ENCODE results near the gene MYBPC3.
"Not testable (repeated sequence)": the region's sequence is repeated elsewhere in the genome, so short reads cannot be mapped to it uniquely, and the experiment has no call there.

MYBPC3 gene

GRCh38 chr11:47336595-47336994, 15.9 kb downstream of the MYBPC3 start:
- DNase-seq: no peak

GRCh38 chr11:47335733-47336132, 16.8 kb downstream of the MYBPC3 start:
- DNase-seq: no peak

GRCh38 chr11:47334699-47335411, 17.6 kb downstream of the MYBPC3 start:
- DNase-seq: not testable (repeated sequence)

- no peak for DNase-seq
Measured at GRCh38 chr11:47333886-47334443, 18.5 kb downstream of the MYBPC3 start.

- no peak for DNase-seq
Measured at GRCh38 chr11:47333526-47333845, 19.0 kb downstream of the MYBPC3 start.

- no peak for DNase-seq
Measured at GRCh38 chr11:47332791-47333525, 19.5 kb downstream of the MYBPC3 start.

- no peak for DNase-seq
Measured at GRCh38 chr11:47332303-47332711, 20.2 kb downstream of the MYBPC3 start.

- no peak for DNase-seq
Measured at GRCh38 chr11:47331454-47332302, 20.8 kb downstream of the MYBPC3 start.

GRCh38 chr11:47329987-47330931, 22.2 kb downstream of the MYBPC3 start:
- DNase-seq: no peak

- DNase-seq: no peak
Measured at GRCh38 chr11:47329431-47329986, 23.0 kb downstream of the MYBPC3 start.

GRCh38 chr11:47328449-47329390, 23.8 kb downstream of the MYBPC3 start:
- DNase-seq: peak; percentile 5

GRCh38 chr11:47327949-47328348, 24.6 kb downstream of the MYBPC3 start:
- DNase-seq: no peak

- DNase-seq: no peak
Measured at GRCh38 chr11:47327025-47327424, 25.5 kb downstream of the MYBPC3 start.

- DNase-seq: no peak
Measured at GRCh38 chr11:47326198-47326597, 26.3 kb downstream of the MYBPC3 start.

- DNase-seq: no peak
Measured at GRCh38 chr11:47325271-47326041, 27.0 kb downstream of the MYBPC3 start.

GRCh38 chr11:47324520-47324919, 28.0 kb downstream of the MYBPC3 start:
- DNase-seq: no peak

GRCh38 chr11:47318166-47318565, 34.3 kb downstream of the MYBPC3 start:
- no peak for DNase-seq

- no peak for DNase-seq
Measured at GRCh38 chr11:47317064-47317828, 35.3 kb downstream of the MYBPC3 start.

- not testable (repeated sequence) for DNase-seq
Measured at GRCh38 chr11:47316501-47316900, 36.0 kb downstream of the MYBPC3 start.
